ENCODE measurements around the gene SPATC1L. TPM values are rescaled to one million over a fixed set of nuclear protein-coding genes. Genes with fewer than 3 reads are reported as not detected.

SPATC1L gene
- total RNA-seq, 2 donors from 2014 or later: 4.4 to 9.6 TPM

DNA sequence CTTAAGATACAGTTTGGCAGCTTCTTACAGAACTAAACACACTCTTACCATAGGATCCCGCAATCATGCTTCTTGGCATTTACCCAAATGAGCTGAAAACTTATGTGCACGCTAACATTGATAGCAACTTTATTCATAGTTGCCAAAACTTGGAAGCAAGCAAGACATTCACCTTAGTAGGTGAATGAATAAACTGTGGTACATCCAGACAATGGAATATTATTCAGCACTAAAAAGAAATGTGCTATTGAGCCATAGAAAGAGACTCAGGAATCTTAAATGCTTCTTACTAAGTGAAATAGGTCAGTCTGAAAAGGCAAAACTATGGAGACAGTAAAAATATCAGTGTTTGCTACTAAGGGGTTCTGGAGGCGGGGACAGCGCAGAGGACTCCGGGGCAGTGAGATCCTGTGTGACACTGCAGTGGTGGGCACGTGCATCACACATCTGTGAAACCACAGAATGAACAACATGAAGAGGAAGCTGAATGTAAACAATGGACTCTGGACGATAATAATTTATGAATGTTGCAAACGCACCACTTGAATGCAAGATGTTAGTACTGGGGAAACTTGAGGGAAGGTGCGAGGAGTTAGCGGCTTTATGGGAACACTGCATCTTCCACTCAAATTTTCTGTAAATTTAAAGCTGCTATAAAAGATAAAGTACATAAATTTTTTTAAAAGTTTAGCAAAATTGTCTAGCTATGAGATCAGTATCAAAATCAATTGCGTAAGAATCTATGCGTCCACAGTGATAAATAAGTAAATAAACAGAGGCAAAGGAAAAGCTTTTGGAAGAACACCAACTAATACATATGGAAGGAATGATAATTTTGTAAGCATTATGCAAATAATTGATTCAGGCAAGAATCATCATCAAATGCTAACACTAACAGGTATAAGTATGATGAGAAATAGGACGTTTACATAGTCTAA lies 15.4 kb upstream of the SPATC1L start:
- Histone ChIP-seq H3K4me3 (no peak overlapping the region), H3K9me3 (no peaks in the 10 kb centered on the region), H3K27me3 (no peaks in the 10 kb centered on the region), H3K36me3 (replicated peaks in 1 of 2; ENCODE audit: insufficient read depth in 1 of 2, low read depth in 2 of 2) (peaks cover 0 to 18% of the 10 kb centered on the region in 2 donors), H3K27ac (no peak overlapping the region), H3K4me1 (no peaks in the 10 kb centered on the region)
- intact Hi-C loops (cut with DNase I): no loop called here
- DNase-seq: no peak
- TF ChIP-seq, protein P1, sequence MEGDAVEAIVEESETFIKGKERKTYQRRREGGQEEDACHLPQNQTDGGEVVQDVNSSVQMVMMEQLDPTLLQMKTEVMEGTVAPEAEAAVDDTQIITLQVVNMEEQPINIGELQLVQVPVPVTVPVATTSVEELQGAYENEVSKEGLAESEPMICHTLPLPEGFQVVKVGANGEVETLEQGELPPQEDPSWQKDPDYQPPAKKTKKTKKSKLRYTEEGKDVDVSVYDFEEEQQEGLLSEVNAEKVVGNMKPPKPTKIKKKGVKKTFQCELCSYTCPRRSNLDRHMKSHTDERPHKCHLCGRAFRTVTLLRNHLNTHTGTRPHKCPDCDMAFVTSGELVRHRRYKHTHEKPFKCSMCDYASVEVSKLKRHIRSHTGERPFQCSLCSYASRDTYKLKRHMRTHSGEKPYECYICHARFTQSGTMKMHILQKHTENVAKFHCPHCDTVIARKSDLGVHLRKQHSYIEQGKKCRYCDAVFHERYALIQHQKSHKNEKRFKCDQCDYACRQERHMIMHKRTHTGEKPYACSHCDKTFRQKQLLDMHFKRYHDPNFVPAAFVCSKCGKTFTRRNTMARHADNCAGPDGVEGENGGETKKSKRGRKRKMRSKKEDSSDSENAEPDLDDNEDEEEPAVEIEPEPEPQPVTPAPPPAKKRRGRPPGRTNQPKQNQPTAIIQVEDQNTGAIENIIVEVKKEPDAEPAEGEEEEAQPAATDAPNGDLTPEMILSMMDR (IDR thresholded peaks at IDR 0.05): no peak
- TF ChIP-seq POLR2A (IDR thresholded peaks at IDR 0.05): no peak
- no peak for ATAC-seq
- 77 to 82% methylated on average over 13 of the region's 13 CpGs for WGBS, 2 donors

GRCh38 chr21:46196733-46197132 lies 12.5 kb upstream of the SPATC1L start:
- ATAC-seq (no peak), DNase-seq (peak in 1 of 4 donors; percentile 2)
- TF ChIP-seq POLR2A (IDR thresholded peaks at IDR 0.05): no peak
- TF ChIP-seq, protein P1 (IDR thresholded peaks at IDR 0.05): no peak
- Histone ChIP-seq H3K4me1 (no peaks in the 10 kb centered on the region), H3K27me3 (no peaks in the 10 kb centered on the region), H3K9me3 (no peaks in the 10 kb centered on the region), H3K27ac (no peak overlapping the region), H3K36me3 (replicated peaks in 1 of 2; ENCODE audit: insufficient read depth in 1 of 2, low read depth in 2 of 2) (peaks cover 0 to 31% of the 10 kb centered on the region in 2 donors), H3K4me3 (no peak overlapping the region)
- intact Hi-C loops (cut with DNase I): no loop called here
- 89% methylated on average over 20 of the region's 20 CpGs for WGBS, 2 donors

DNA sequence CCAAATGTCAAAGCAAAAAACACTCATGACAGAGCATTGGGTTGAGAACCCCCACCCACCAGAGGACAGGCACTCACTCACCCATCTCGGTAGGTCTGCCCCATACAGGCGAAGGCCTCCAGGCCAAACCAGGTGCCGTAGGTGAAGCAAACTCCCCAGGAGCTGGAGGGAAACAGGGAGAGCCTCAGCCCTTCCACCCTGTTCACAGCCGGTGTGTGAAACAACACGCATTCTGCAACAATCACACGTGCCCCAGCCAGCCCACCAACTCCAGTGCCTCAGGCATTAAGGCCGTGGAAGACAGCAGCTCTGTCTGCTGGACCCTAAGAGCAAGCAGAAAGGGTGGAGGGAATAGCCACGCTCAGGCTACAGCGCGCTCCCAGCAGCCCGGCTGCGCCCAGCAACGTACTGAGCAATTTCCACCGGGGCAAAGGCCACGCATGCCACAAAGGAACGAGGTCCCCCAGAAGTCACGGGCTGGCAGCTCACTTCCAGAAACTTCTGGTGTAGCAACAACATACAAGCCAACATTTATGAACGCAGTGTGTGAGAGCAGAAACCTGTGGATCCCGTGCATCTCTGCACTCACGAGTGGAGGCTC lies 11.4 kb upstream of the SPATC1L start:
- DNase-seq (peak in 2 of 4 donors; percentile 1 to 9), ATAC-seq (no peak)
- no peaks in the 10 kb centered on the region for H3K4me1 ChIP-seq
- 87 to 90% methylated on average over 10 to 20 of the region's 20 CpGs for WGBS, 2 donors
- no peak overlapping the region for H3K4me3 ChIP-seq
- intact Hi-C loops (cut with DNase I): no loop called here
- no peak overlapping the region for H3K27ac ChIP-seq
- no peak for TF ChIP-seq POLR2A (IDR thresholded peaks at IDR 0.05)
- TF ChIP-seq, protein P1 (IDR thresholded peaks at IDR 0.05): no peak
- no peaks in the 10 kb centered on the region for H3K9me3 ChIP-seq
- H3K36me3 ChIP-seq (replicated peaks in 1 of 2; ENCODE audit: insufficient read depth in 1 of 2, low read depth in 2 of 2): peaks cover 0 to 31% of the 10 kb centered on the region in 2 donors
- no peaks in the 10 kb centered on the region for H3K27me3 ChIP-seq

GRCh38 chr21:46194374-46195334 lies 10.4 kb upstream of the SPATC1L start:
- peaks cover 0 to 31% of the 10 kb centered on the region in 2 donors for H3K36me3 ChIP-seq (replicated peaks in 1 of 2; ENCODE audit: insufficient read depth in 1 of 2, low read depth in 2 of 2)
- ATAC-seq: no peak

More at GRCh38 chr21:46194374-46195334, 10.4 kb upstream of the SPATC1L start:
- Histone ChIP-seq H3K4me3 (no peak overlapping the region), H3K27me3 (no peaks in the 10 kb centered on the region), H3K4me1 (no peaks in the 10 kb centered on the region), H3K9me3 (no peaks in the 10 kb centered on the region), H3K27ac (no peak overlapping the region)
- 92 to 94% methylated on average over 15 to 34 of the region's 34 CpGs for WGBS, 2 donors
- no peak for TF ChIP-seq POLR2A (IDR thresholded peaks at IDR 0.05)
- TF ChIP-seq, protein P1 (IDR thresholded peaks at IDR 0.05): no peak
- intact Hi-C loops (cut with DNase I): no loop called here
- peak in 1 of 4 donors; percentile 9 for DNase-seq
